SH-SY5Y (cell line): ENCODE measurements around the gene RASGRF2.

ENCODE experiments used
- GATA2 ChIP-seq: IDR thresholded peaks from 2 replicates; pipeline ENCODE4 v1.6.1; 2011; ENCODE audit warnings: mild to moderate bottlenecking, low read depth, low read length
- GATA3 ChIP-seq: IDR thresholded peaks from 2 replicates; pipeline ENCODE4 v1.6.1; 2011; ENCODE audit warnings: low read depth, mild to moderate bottlenecking, low read length, moderate library complexity

GRCh38 chr5:81065492-81065891 is 105.3 kb downstream of the RASGRF2 start:
- TF ChIP-seq GATA2 (no peak), GATA3 (no peak)
